T1000 (cell line): ENCODE data around the gene ZNF570.

Experiments used
- DNase-seq: peaks from one replicate; lab custom pipeline; 2025; ENCODE audit warnings: mixed read lengths; lab: John Stamatoyannopoulos, UW

ZNF570 gene

GRCh38 chr19:37468961-37469777, at the start of gene ZNF570:
TSS of gene ZNF570 (plus strand) at chr19:37469356. CDS start at chr19:37470355, 999 bp downstream.
- DNase-seq: peak; percentile 89

- no peak for DNase-seq
Observed at GRCh38 chr19:37452500-37453245, 16.5 kb upstream of the ZNF570 start.

- peak; percentile 37 for DNase-seq
Observed at GRCh38 chr19:37466277-37466797, 2.8 kb upstream of the ZNF570 start.

GRCh38 chr19:37466798-37467607, 2.2 kb upstream of the ZNF570 start, which contains the start of gene ZNF569:
TSS of gene ZNF569 (minus strand) at chr19:37467444. CDS start at chr19:37444921, 22,523 bp downstream.
- peak; percentile 87 for DNase-seq

GRCh38 chr19:37467608-37468090, 1.5 kb upstream of the ZNF570 start:
- DNase-seq: no peak

- DNase-seq: no peak
Observed at GRCh38 chr19:37470216-37470615, 1.1 kb downstream of the ZNF570 start.

- no peak for DNase-seq
Observed at GRCh38 chr19:37472165-37472564, 3.0 kb downstream of the ZNF570 start.

GRCh38 chr19:37484406-37485168, 15.4 kb downstream of the ZNF570 start:
- DNase-seq: peak; percentile 8

- DNase-seq: no peak
Observed at GRCh38 chr19:37492213-37492612, 23.1 kb downstream of the ZNF570 start.

GRCh38 chr19:37505958-37506386, 36.8 kb downstream of the ZNF570 start:
- no peak for DNase-seq

- DNase-seq: peak; percentile 79
Observed at GRCh38 chr19:37506387-37507166, 37.4 kb downstream of the ZNF570 start, which contains the start of gene ZNF793. TSS of gene ZNF793 (plus strand) at chr19:37506939. CDS start at chr19:37523440, 16,501 bp downstream.

- no peak for DNase-seq
Observed at GRCh38 chr19:37507167-37507464, 38.0 kb downstream of the ZNF570 start.

- no peak for DNase-seq
Observed at GRCh38 chr19:37511186-37511585, 42.0 kb downstream of the ZNF570 start.

- no peak for DNase-seq
Observed at GRCh38 chr19:37511821-37512220, 42.7 kb downstream of the ZNF570 start.

- DNase-seq: no peak
Observed at GRCh38 chr19:37513397-37513796, 44.2 kb downstream of the ZNF570 start.

GRCh38 chr19:37519890-37520289, 50.7 kb downstream of the ZNF570 start:
- DNase-seq: peak; percentile 86

- DNase-seq: no peak
Observed at GRCh38 chr19:37537391-37537947, 68.3 kb downstream of the ZNF570 start.
